HepG2 (cell line): ENCODE data around the gene NCOA5. TPM values are rescaled to one million over a fixed set of nuclear protein-coding genes. Genes with fewer than 3 reads are reported as not detected.
A peak's percentile ranks its signal among the peaks of the same experiment; 100 is the strongest.

Experiments used
- ETV6 ChIP-seq: sonication (generic); formaldehyde crosslinking; conservative IDR thresholded peaks from 2 replicates; pipeline ENCODE4 v1.4.0; 2020; ENCODE audit warnings: missing genetic modification reagents
- HNRNPH1 ChIP-seq: fragments of 200-400 bp; formaldehyde crosslinking; optimal IDR thresholded peaks from 2 replicates; pipeline ENCODE3; 2017; ENCODE audit warnings: mild to moderate bottlenecking, low read depth, low read length
- LCORL ChIP-seq, 2 experiments: fragments of 450-650 bp in 1 of 2; sonication (generic) in 1 of 2; formaldehyde crosslinking in 1 of 2; IDR thresholded peaks; 2 replicates each; pipeline versions ENCODE4 v1.5.0 to v1.6.1; 2017 to 2020; ENCODE audit warnings: antibody characterized with exemption in 1 of 2, missing genetic modification reagents in 1 of 2
- PATZ1 ChIP-seq: sonication (generic); formaldehyde crosslinking; IDR thresholded peaks from 2 replicates; pipeline ENCODE4 v1.4.0; 2020; ENCODE audit warnings: missing genetic modification reagents
- SNAPC5 ChIP-seq: sonication (generic); formaldehyde crosslinking; IDR thresholded peaks from 2 replicates; pipeline ENCODE4 v1.8.1; 2023; ENCODE audit warnings: mild to moderate bottlenecking, missing genetic modification reagents, borderline replicate concordance
- SP140L ChIP-seq: sonication (generic); formaldehyde crosslinking; IDR thresholded peaks from 2 replicates; pipeline ENCODE4 v1.4.0; 2020; ENCODE audit warnings: missing genetic modification reagents, borderline replicate concordance
- TAF1 ChIP-seq: sonication (generic); formaldehyde crosslinking; IDR thresholded peaks from 2 replicates; pipeline ENCODE4 v1.4.0; 2020; ENCODE audit warnings: missing genetic modification reagents
- TBX2 ChIP-seq: sonication (generic); formaldehyde crosslinking; IDR thresholded peaks from 2 replicates; pipeline ENCODE4 v1.5.0; 2020; ENCODE audit warnings: missing genetic modification reagents, mild to moderate bottlenecking, borderline replicate concordance
- TEAD2 ChIP-seq: sonication (generic); formaldehyde crosslinking; IDR thresholded peaks from 2 replicates; pipeline ENCODE4 v1.9.0; 2021; ENCODE audit warnings: missing genetic modification reagents
- YEATS4 ChIP-seq: sonication (generic); formaldehyde crosslinking; IDR thresholded peaks from 2 replicates; pipeline ENCODE4 v1.4.0; 2020; ENCODE audit warnings: missing genetic modification reagents, borderline replicate concordance
- ZMYM2 ChIP-seq: sonication (generic); formaldehyde crosslinking; IDR thresholded peaks from 2 replicates; pipeline ENCODE4 v1.8.0; 2022; ENCODE audit warnings: mild to moderate bottlenecking, missing genetic modification reagents
- ZNF143 ChIP-seq: sonication (generic); formaldehyde crosslinking; IDR thresholded peaks from 2 replicates; pipeline ENCODE4 v1.4.0; 2020; ENCODE audit warnings: missing genetic modification reagents
- ZNF234 ChIP-seq: sonication (generic); formaldehyde crosslinking; conservative IDR thresholded peaks from 2 replicates; pipeline ENCODE4 v1.5.1; 2020; ENCODE audit warnings: mild to moderate bottlenecking, missing genetic modification reagents
- ZNF256 ChIP-seq: sonication (generic); formaldehyde crosslinking; conservative IDR thresholded peaks from 2 replicates; pipeline ENCODE4 v1.4.0; 2020; ENCODE audit warnings: missing genetic modification reagents
- ZNF280D ChIP-seq: sonication (generic); formaldehyde crosslinking; IDR thresholded peaks from 2 replicates; pipeline ENCODE4 v1.5.1; 2020; ENCODE audit warnings: mild to moderate bottlenecking, missing genetic modification reagents
- ZNF883 ChIP-seq: sonication (generic); formaldehyde crosslinking; IDR thresholded peaks from 2 replicates; pipeline ENCODE4 v1.5.1; 2020; ENCODE audit warnings: mild to moderate bottlenecking, missing genetic modification reagents; ENCODE audit errors: not compliant biosample characterization
- ZZZ3 ChIP-seq: sonication (generic); formaldehyde crosslinking; IDR thresholded peaks from 2 replicates; pipeline ENCODE4 v1.4.0; 2020; ENCODE audit warnings: missing genetic modification reagents, mild to moderate bottlenecking, borderline replicate concordance
- polyA plus RNA-seq, 8 experiments: library from polyadenylated mRNA; depleted of rRNA in 3 of 8; stranded (reverse) in 7 of 8; unstranded in 1 of 8; fragments of >200 nt; fragmentation: Illumina TruSeq in 4 of 8; extraction: Trizol in 4 of 8; gene quantifications; 2 replicates each; pipeline versions ENCODE4 v1.2.1 to v1.2.3, GENCODE V29; 2011 to 2016; ENCODE audit warnings: low read depth in 4 of 8, missing spikeins in 1 of 8, mixed read lengths in 1 of 8; ENCODE audit not compliant: insufficient read depth in 1 of 8
- total RNA-seq, 5 experiments: library from RNA; depleted of rRNA; stranded (reverse); fragments of >200 nt; fragmentation: Illumina TruSeq; extraction: Trizol; gene quantifications; 2 replicates each; pipeline ENCODE4 v1.2.3, GENCODE V29; 2016; ENCODE audit warnings: low read depth in 1 of 5
- TF ChIP-seq, protein P1 (sequence below): sonication (generic); formaldehyde crosslinking; IDR thresholded peaks from 2 replicates; pipeline ENCODE4 v1.8.1; 2022; ENCODE audit warnings: low read depth, mild to moderate bottlenecking, missing genetic modification reagents

The NCOA5 gene
- total and polyA plus RNA-seq, 2 of the 13 experiments (the other 11 are each of a cell fraction or from before 2014, with no cell fraction given) = 16.5 to 28.4 TPM

GRCh38 chr20:46085179-46085851 lies 4.4 kb downstream of the NCOA5 start (continued):
- TF ChIP-seq SNAPC5 (CRISPR knock-in tag) (no peak), LCORL (IDR thresholded peaks at IDR 0.05) (no peak), LCORL (CRISPR knock-in tag; IDR thresholded peaks at IDR 0.05) (no peak), ETV6 (CRISPR knock-in tag) (no peak), HNRNPH1 (no peak), ZNF883 (no peak), TAF1 (CRISPR knock-in tag) (no peak), ZZZ3 (no peak), ZNF280D (no peak), ZNF256 (CRISPR knock-in tag) (no peak), SP140L (CRISPR knock-in tag) (no peak), ZNF143 (CRISPR knock-in tag) (no peak), YEATS4 (no peak), ZMYM2 (CRISPR knock-in tag) (peak; percentile 82), ZNF234 (CRISPR knock-in tag) (no peak), TBX2 (CRISPR knock-in tag) (peak; percentile 61; the same call in 1 of the 2 replicates), PATZ1 (CRISPR knock-in tag) (peak; percentile 33; the same call in 1 of the 2 replicates), TEAD2 (CRISPR knock-in tag) (no peak)
- TF ChIP-seq, protein P1, sequence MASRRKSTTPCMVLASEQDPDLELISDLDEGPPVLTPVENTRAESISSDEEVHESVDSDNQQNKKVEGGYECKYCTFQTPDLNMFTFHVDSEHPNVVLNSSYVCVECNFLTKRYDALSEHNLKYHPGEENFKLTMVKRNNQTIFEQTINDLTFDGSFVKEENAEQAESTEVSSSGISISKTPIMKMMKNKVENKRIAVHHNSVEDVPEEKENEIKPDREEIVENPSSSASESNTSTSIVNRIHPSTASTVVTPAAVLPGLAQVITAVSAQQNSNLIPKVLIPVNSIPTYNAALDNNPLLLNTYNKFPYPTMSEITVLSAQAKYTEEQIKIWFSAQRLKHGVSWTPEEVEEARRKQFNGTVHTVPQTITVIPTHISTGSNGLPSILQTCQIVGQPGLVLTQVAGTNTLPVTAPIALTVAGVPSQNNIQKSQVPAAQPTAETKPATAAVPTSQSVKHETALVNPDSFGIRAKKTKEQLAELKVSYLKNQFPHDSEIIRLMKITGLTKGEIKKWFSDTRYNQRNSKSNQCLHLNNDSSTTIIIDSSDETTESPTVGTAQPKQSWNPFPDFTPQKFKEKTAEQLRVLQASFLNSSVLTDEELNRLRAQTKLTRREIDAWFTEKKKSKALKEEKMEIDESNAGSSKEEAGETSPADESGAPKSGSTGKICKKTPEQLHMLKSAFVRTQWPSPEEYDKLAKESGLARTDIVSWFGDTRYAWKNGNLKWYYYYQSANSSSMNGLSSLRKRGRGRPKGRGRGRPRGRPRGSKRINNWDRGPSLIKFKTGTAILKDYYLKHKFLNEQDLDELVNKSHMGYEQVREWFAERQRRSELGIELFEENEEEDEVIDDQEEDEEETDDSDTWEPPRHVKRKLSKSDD (CRISPR knock-in tag) = no peak
